Measurements from ENCODE around the gene TBCA.
"Not testable (repeated sequence)": the region's sequence is repeated elsewhere in the genome, so short reads cannot be mapped to it uniquely, and the experiment has no call there.

DNA sequence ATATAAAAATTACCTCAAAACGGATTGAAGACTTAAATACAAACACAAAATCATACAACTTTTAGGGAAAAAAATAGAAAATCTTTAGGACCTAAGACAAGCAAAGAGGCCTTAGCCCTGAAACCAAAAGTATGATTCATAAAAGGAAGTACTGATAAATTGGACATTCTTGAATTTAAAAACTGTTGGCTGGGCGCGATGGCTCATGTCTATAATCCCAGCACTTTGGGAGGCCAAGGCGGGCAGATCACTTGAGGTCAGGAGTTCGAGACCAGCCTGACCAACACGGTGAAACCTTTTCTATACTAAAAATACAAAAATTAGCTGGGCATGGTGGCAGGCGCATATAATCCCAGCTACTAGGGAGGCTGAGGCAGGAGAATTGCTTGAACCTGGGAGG, 76.6 kb downstream of the TBCA start:
- TF ChIP-seq, protein P1, sequence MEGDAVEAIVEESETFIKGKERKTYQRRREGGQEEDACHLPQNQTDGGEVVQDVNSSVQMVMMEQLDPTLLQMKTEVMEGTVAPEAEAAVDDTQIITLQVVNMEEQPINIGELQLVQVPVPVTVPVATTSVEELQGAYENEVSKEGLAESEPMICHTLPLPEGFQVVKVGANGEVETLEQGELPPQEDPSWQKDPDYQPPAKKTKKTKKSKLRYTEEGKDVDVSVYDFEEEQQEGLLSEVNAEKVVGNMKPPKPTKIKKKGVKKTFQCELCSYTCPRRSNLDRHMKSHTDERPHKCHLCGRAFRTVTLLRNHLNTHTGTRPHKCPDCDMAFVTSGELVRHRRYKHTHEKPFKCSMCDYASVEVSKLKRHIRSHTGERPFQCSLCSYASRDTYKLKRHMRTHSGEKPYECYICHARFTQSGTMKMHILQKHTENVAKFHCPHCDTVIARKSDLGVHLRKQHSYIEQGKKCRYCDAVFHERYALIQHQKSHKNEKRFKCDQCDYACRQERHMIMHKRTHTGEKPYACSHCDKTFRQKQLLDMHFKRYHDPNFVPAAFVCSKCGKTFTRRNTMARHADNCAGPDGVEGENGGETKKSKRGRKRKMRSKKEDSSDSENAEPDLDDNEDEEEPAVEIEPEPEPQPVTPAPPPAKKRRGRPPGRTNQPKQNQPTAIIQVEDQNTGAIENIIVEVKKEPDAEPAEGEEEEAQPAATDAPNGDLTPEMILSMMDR (IDR thresholded peaks at IDR 0.05), result not testable (repeated sequence)
- TF ChIP-seq POLR2A (IDR thresholded peaks at IDR 0.05), result not testable (repeated sequence)
